Measurements from ENCODE around the gene GNLY.
A peak's percentile ranks its signal among the peaks of the same experiment; 100 is the strongest.

The GNLY gene

GRCh38 chr2:85745619-85746018, 51.5 kb downstream of the GNLY start:
- Mint-ChIP-seq H3K9me3 (peaks cover 4% of the 10 kb centered on the region), H3K36me3 (no peaks in the 10 kb centered on the region), H3K27ac (no peak overlapping the region), H3K4me3 (no peak overlapping the region), H3K4me1 (peaks cover 48% of the 10 kb centered on the region), H3K27me3 (peaks cover 41% of the 10 kb centered on the region)
- no peak for ATAC-seq

GRCh38 chr2:85746321-85747004, 52.3 kb downstream of the GNLY start:
- Mint-ChIP-seq H3K27ac (no peak overlapping the region), H3K9me3 (peaks cover 4% of the 10 kb centered on the region), H3K4me1 (peaks cover 53% of the 10 kb centered on the region), H3K36me3 (no peaks in the 10 kb centered on the region), H3K4me3 (no peak overlapping the region), H3K27me3 (peaks cover 38% of the 10 kb centered on the region)
- ATAC-seq = no peak

GRCh38 chr2:85747441-85747840, 53.3 kb downstream of the GNLY start:
- Mint-ChIP-seq H3K27me3 (peaks cover 38% of the 10 kb centered on the region), H3K4me3 (no peak overlapping the region), H3K36me3 (no peaks in the 10 kb centered on the region), H3K9me3 (peaks cover 4% of the 10 kb centered on the region), H3K27ac (no peak overlapping the region), H3K4me1 (peaks cover 53% of the 10 kb centered on the region)
- ATAC-seq = no peak

GRCh38 chr2:85748039-85748734, 54.0 kb downstream of the GNLY start:
- Mint-ChIP-seq H3K36me3 (no peaks in the 10 kb centered on the region), H3K27me3 (peaks cover 37% of the 10 kb centered on the region), H3K4me1 (peaks cover 57% of the 10 kb centered on the region), H3K9me3 (peaks cover 4% of the 10 kb centered on the region), H3K4me3 (no peak overlapping the region), H3K27ac (no peak overlapping the region)
- peak; percentile 79 for ATAC-seq
